ENCODE measurements around the gene ITPRIPL2. TPM values are rescaled to one million over a fixed set of nuclear protein-coding genes. Genes with fewer than 3 reads are reported as not detected.

ITPRIPL2 gene
- total RNA-seq, 1 donor from 2014 or later = 28.4 TPM

- DNase-seq (ENCODE audit: low read depth in 2 of 2) = peak in 1 of 2 donors; percentile 81
Measured at GRCh38 chr16:19119564-19119963, 5.8 kb downstream of the ITPRIPL2 start.

DNA sequence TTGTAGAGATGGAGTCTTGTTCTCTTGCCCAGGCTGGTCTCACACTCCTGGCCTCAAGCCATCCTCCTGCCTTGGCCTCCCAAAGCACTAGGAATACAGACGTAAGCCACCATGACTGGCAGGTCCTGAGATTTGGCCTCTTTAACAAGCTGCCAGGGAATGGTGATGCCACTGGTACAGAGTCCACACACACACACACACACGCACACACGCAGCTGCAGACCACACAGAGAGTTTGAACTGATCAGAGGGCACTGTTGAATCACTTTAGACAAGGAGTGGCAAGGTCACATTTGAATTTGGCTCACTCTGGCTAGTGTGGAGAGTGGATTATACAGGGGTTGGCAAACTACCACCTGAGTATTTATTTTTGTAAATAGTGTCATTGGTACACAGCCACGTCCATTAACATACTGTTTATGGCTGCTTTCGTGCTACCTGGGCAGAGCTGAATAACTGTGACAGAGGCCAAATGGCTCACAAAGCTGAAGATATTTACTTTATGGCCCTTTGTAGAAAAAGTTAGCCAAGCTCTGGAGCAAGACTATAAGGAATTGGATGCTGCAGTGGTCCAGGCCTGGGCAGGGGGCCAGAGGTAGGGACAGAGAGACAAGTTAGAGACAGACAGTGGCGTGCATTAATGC lies 9.9 kb downstream of the ITPRIPL2 start:
- no peak for DNase-seq (ENCODE audit: low read depth in 2 of 2)

DNA sequence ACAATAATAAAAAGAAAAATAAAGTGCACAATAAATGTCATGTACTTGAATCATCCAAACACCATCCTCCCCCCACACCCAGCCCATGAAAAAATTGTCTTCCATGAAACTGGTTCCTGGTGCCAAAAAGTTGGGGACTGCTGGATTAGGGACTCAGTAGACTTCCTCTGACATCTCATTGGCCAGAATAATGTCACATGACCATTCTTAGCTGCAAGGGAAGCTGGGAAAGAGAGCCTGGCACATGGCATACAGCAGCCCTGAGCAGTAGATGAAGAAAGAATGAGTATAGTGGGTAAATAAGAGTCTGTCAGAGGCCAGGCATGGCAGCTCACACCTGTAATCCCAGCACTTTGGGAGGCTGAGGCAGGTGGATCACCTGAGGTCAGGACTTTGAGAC lies 12.5 kb downstream of the ITPRIPL2 start:
- DNase-seq (ENCODE audit: low read depth in 2 of 2) = no peak

DNA sequence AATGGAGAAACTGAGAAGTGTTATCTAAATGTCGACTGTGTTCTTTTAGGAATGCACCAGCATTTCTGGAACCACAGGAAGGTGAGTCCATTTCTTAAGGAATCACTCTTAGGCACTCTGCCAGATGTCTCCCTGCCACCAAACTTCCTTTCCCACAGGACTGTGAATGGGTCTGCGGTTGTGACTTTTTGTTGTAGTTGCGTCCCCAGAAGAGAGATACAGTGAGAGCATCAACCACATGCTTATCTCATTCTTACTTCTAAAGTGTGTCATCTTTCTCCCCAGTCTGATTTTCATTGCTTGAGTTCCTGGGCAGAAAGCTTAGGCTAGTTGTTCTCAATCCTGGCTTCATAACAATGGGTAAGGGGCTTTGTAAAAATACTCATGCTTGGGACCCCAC lies 13.4 kb downstream of the ITPRIPL2 start:
- peak in 1 of 2 donors; percentile 84 for DNase-seq (ENCODE audit: low read depth in 2 of 2)

GRCh38 chr16:19127674-19128131 lies 13.9 kb downstream of the ITPRIPL2 start:
- no peak for DNase-seq (ENCODE audit: low read depth in 2 of 2)

DNA sequence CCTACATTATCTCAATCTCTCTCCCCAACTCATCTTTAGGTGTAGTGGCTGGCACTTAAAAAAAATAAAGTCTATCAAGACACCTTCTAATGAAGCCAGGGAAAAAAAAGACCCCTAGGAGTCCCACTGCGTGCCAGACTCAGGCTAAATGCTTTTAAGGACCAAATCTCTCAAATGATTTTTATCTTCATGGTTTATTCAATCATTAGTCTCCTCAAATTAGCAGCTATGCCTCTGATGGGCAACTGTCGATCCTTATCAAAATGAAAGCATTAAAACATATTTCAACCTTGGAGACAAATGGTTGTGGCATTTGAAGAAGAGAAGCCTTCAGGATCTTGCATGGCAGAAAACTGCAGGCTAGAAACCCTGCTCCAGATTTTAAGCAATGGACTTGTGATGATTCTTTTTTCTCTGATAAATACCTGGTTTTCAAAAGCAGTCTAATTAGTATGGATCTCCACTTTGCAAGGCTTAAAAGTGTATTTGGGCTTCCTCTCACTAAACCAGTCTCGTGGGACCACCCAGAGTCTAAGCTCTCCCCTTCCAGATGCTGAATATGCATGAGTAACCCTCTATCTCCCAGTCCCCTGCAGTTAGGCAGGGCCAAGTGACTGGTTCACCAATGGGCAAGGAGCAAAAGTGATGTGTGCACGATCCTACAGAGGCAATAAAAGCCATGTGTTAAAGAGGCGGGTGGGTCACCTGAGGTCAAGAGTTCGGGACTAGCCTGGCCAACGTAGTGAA lies 14.9 kb downstream of the ITPRIPL2 start:
- DNase-seq (ENCODE audit: low read depth in 2 of 2) = no peak

GRCh38 chr16:19130385-19130784 lies 16.6 kb downstream of the ITPRIPL2 start:
- no peak for DNase-seq (ENCODE audit: low read depth in 2 of 2)

- DNase-seq (ENCODE audit: low read depth in 2 of 2) = peak in 1 of 2 donors; percentile 89
Measured at GRCh38 chr16:19130852-19131824, 17.4 kb downstream of the ITPRIPL2 start.

GRCh38 chr16:19131825-19132218 lies 18.1 kb downstream of the ITPRIPL2 start:
- peak; percentile 37 to 93 for DNase-seq (ENCODE audit: low read depth in 2 of 2)

DNA sequence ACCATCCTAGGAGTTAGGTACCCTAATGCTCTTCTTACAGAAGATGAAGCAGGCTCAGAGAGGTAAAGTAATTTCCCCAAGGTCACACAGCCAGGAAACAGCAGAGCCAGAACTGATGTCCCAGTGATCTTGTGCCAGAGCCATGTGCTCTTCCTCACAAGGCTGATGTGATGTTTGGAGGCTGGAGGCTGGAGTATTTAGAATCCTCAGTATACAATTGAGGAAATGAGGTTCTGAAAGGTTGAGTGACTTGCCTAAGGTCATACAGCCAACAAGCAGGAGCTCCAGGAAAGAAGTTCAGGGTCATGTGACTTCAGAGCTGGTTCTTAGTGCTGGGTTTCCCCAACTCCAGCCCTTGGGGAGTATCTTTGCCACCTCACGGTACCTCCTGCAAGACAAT lies 18.5 kb downstream of the ITPRIPL2 start:
- DNase-seq (ENCODE audit: low read depth in 2 of 2) = no peak

- no peak for DNase-seq (ENCODE audit: low read depth in 2 of 2)
Measured at GRCh38 chr16:19132898-19133297, 19.1 kb downstream of the ITPRIPL2 start.

DNA sequence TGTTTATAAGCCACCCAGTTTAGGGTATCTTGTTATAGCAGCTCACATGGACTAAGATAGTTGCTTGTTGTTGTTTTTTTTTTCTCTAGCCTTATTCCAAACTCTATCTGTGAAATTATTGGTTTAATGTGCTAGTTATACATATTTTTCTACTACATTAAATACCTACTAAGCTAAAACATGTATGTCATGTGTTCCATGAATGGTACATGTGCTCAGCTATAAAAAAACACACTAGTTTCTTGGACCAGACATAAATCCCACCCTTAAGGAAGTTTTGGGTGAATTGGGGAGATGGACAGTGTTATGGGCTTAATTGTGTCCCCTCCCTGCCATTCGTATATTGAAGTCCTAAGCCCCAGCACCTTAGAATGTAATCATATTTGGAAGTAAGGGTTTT lies 19.8 kb downstream of the ITPRIPL2 start:
- no peak for DNase-seq (ENCODE audit: low read depth in 2 of 2)

GRCh38 chr16:19135201-19135842 lies 21.6 kb downstream of the ITPRIPL2 start:
- peak in 1 of 2 donors; percentile 26 for DNase-seq (ENCODE audit: low read depth in 2 of 2)

GRCh38 chr16:19135896-19136438 lies 22.2 kb downstream of the ITPRIPL2 start:
- DNase-seq (ENCODE audit: low read depth in 2 of 2) = peak; percentile 59 to 63

DNA sequence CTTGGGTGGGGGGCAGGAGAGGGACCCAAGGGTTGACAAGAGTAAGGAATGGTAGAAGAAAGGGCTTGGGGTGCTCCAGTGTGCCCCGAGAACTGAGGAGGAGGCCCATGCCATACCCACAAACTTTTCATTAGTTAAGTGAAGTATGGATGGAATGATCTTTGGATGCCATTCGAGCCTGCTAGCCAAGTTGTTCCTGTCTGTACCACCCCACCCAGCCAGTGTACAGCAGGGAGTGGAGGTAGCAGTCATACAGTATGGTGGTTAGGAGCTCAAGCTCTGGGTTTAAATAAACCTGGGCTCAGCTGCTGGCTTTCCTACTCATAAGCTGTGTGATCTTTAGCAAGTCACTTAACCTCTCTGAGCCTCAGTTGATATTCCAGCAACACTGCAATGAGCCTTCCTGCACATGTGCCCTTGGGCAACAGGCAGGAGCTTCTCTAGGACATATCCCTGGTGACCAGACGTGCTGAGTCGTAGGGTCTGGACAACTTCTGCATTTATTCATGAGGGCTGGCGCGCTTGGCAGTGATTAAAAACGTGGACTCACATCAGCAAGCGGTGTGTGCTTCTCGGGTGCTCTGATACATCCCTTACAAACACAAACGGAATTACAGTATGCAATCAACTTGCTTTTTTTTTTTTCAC lies 22.9 kb downstream of the ITPRIPL2 start:
- DNase-seq (ENCODE audit: low read depth in 2 of 2) = no peak

GRCh38 chr16:19137201-19138128 lies 23.7 kb downstream of the ITPRIPL2 start:
- no peak for DNase-seq (ENCODE audit: low read depth in 2 of 2)

GRCh38 chr16:19138601-19139000 lies 24.8 kb downstream of the ITPRIPL2 start:
- peak; percentile 87 to 94 for DNase-seq (ENCODE audit: low read depth in 2 of 2)

- DNase-seq (ENCODE audit: low read depth in 2 of 2) = peak in 1 of 2 donors; percentile 60
Measured at GRCh38 chr16:19139436-19140091, 25.8 kb downstream of the ITPRIPL2 start.

DNA sequence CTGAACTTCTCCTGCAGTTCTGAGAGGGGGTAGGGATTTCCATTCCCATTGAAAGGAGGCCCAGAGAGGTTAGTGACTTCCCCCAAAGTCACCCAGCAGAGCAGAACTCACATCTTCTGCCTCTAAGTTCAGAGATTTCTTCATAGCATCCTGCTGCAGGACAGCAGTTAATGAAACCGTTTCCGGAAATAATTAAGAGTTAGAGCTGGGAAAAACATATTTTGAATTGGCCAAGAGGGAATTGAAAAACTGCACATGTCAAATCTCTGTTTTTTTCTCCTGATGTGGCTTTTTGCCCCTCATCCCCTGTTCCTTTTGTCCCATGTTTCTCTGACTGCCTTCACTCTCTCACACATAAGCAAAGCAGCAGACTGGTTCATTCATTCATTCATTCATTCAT lies 26.6 kb downstream of the ITPRIPL2 start:
- DNase-seq (ENCODE audit: low read depth in 2 of 2) = no peak
